HG02588 (cell line): Measurements from ENCODE around the gene SRSF3.
"Not testable (repeated sequence)": the region's sequence is repeated elsewhere in the genome, so short reads cannot be mapped to it uniquely, and the experiment has no call there.

Experiments
- ATAC-seq: cut with Tn5 transposase; IDR thresholded peaks from one replicate; pipeline ENCODE4 v1.9.1; 2021; ENCODE audit warnings: mild to moderate bottlenecking, moderate library complexity; ENCODE audit not compliant: unreplicated experiment

The SRSF3 gene

GRCh38 chr6:36604090-36605060 is 10.2 kb downstream of the SRSF3 start:
- ATAC-seq = no peak

- no peak for ATAC-seq
Observed at GRCh38 chr6:36605143-36605542, 11.0 kb downstream of the SRSF3 start.

- no peak for ATAC-seq
Observed at GRCh38 chr6:36605560-36606391, 11.6 kb downstream of the SRSF3 start.

- ATAC-seq = not testable (repeated sequence)
Observed at GRCh38 chr6:36607305-36607682, 13.1 kb downstream of the SRSF3 start.

DNA sequence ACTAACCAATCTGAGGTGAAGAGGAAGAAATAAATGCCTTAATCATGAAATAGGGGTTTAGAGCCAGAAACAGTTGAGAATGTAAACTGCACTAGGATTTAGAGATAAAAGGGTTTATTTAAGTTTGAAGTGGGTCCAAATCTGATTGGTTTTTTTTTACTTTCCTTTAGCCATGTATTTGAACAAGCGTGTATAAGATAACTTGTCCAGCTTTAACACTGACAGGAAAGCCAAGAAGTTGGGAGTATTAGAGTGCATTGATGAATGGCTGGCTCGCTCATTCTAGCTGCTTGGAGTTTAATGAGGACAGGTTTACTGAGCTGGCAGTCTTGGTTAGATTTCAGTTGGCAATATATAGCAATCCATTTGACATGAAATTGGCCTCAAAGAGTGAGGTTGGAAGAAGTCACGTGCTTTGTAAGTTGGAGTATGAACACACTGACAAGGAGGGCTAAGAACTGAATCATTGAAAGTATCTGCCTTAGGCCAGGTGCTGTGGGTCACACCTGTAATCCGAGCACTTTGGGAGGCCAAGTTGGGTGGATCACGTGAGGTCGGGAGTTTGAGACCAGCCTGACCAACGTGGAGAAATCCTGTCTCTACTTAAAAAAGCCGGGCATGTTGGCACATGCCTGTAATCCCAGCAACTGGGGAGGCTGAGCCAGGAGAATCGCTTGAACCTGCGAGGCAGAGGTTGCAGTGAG is 13.7 kb downstream of the SRSF3 start:
- no peak for ATAC-seq

DNA sequence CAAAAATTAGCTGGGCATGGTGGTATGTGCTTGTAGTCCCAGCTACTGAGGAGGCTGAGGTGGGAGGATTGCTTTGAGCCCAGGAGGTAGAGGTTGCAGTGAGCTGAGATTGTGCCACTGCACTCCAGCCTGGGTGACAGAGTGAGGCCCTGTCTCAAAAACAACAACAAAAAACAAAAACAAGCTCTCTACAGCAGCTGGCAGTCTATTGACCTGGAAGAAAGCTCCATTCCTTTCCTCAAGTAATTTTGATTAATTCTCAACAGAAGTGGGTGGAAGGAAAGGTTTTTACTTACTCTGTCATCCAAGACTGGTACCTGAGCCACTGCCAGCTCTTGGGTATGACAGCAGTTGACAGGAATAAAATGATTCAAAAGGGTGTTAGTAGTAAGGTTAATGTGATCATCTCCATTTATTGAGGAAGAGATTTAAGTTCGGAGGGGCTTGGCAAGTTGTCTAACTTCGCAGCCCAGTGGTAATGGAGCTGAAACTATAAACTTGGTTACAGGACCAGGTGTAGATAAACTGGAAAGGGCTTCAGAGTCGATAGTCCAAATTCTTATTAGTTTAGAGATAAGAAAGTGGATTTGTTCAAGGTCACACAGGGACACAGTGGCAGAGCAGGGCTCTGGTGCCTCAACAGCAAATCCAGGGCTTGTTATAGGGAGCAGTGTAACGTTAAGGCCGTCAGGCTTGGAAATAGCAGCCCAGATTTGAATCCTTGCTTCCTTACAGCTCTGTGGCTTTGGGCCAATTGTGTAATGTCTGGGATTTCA is 14.8 kb downstream of the SRSF3 start:
- ATAC-seq = no peak

- ATAC-seq = no peak
Observed at GRCh38 chr6:36609582-36609981, 15.4 kb downstream of the SRSF3 start.

DNA sequence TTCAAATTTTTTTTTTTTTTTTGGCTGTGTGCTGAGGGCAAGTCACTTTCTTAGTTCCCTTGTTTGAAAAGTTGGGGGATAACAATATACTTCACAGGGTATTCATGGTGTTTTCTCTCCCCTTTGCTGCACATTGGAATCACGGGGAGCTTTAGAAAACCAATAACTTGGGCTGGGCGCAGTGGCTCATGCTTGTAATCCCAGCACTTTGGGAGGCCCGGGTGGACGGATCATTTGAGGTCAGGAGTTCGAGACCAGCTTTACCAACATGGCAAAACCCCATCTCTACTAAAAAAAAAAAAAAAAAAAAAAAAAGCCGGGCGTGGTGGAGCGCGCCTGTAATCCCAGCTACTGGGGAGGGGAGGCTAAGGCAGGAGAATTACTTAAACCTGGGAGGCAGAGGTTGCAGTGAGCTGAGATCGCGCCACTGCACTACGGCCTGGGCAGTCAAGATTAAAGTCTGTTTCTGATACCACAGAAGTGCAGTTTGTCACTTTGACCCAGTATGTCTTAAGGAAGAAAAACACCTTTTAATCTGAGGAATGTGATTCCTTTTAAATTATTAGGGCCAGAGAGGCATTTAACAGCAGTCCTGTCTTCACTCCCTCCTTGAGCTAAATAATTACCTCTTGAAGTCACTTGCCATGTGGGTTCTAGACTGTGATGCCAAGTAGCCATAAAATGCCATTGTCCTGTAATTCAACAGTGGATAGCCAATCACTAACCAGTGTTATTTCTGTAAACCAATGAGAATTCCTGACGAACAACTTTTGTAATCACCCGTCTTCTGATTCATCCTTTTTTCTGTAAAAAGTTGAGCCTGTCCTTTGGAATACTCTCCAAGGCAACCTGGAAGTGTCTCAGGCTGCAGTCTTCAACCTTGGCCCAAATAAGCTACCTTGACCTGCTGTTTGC is 16.1 kb downstream of the SRSF3 start:
- ATAC-seq = no peak

GRCh38 chr6:36610956-36611336 is 16.8 kb downstream of the SRSF3 start:
- ATAC-seq = no peak

- ATAC-seq = not testable (repeated sequence)
Observed at GRCh38 chr6:36611679-36612078, 17.5 kb downstream of the SRSF3 start.

- ATAC-seq = no peak
Observed at GRCh38 chr6:36612101-36612625, 18.0 kb downstream of the SRSF3 start.

DNA sequence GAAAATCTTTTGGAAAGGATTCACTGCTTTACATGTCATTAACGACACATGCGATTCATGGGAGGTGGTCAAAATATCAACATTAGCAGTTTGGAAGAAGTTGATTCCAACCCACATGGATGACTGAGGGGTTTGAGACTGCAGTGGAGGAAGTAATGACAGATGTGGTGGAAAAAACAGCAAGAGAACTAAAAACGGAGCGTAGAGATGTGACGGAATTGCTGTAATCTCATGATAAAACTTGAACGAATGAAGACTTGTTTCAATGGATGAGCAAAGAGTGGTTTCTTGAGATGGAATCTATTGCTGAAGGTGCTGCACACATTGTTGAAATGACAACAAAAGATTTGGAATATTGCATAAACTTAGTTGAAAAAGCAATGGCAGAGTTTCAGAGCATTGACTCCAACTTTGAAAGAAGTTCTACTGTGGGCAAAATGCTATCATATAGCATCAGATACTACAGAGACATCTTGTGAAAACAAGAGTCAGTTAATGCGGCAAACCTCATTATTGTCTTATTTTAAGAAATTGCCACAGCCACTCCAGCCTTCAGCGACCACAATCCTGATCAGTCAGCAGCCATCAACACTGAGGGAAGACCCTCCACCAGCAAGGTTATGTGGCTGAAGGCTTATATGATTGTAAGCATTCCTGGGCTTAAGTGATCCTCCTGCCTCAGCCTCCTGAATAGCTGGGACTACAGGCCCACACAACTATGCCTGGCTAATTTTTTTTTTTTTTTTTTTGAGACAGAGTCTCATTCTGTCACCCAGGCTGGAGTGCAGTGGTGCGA is 19.2 kb downstream of the SRSF3 start:
- no peak for ATAC-seq

DNA sequence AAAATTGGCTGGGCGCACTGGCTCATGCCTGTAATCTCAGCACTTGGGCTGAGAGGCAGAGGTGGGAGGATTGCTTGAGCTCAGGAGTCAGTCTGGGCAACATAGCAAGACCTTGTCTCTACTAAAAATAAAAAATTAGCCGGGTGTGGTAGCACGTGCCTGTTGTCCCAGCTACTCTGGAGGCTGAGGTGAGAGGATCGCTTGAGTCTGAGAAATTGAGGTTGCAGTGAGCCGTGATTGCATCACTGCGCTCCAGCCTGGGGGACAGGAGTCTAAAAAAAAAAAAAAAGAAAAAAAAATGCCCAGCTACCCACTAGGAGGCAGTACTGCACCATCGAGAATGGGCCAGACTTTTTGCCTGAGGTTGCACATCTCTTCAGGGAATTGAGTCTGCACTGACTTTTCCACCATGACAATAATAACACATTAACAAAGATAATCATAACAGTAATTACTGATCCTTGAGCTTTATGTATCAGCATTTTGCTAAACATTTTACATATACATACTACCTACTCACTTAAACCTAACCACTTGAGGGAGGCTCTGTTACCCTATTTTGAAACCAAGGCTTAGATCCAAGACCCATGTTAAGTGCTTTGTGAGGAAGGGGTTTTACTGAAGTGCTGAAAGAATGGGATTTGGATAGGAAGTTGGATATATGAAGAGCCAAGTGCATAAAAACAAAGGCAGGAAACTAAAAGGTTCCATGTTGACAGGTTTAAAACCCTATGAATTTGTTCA is 21.0 kb downstream of the SRSF3 start:
- no peak for ATAC-seq

DNA sequence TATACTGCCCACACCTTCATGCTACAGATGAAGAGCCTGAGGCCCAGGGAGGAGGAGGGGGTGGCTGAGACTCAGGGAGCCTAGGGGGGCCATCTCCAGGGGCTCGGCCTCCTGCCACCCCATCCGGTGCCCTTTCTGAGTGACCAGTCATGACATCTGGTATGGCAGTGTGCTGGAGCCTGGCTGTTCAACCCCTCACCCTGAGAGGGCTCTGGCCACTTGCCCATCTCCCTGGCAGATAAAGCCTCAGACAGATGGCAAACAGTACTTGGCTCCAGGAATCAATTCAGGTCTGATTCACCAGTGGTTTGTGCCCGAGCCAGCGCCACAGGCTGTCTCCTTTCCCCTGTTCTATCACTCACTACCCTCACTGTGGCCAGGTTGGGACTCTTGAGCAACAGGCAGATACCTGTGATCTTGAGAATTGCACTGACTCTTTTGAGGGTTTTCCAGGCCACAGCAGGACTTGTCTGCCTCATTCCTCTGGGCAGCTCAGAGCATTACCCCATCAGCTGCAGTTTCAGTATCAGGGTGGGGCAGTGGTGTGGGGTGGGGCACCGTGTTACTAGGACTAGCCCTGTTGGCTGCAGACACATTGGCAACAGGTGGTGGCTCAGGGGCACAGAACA is 22.8 kb downstream of the SRSF3 start:
- no peak for ATAC-seq

GRCh38 chr6:36618366-36619355 is 24.5 kb downstream of the SRSF3 start:
- ATAC-seq = no peak

- no peak for ATAC-seq
Observed at GRCh38 chr6:36621371-36621855, 27.3 kb downstream of the SRSF3 start.
